Panc1 (cell line): Measurements from ENCODE around the gene BMF. TPM values are rescaled to one million over a fixed set of nuclear protein-coding genes. Genes with fewer than 3 reads are reported as not detected.
A peak's percentile ranks its signal among the peaks of the same experiment; 100 is the strongest.

Source experiments
- ATAC-seq: fragments of 200-7000 bp; cut with Tn5 transposase; 2 replicates; pipeline ENCODE4 v1.9.1; 2020; ENCODE audit warnings: mild to moderate bottlenecking, moderate library complexity
- BruUV-seq: library from RNA; stranded (reverse); fragments of 400-500 nt; replicated peaks from 2 replicates; lab custom pipeline; 2021; lab: Mats Ljungman, UMichigan
- CTCF ChIA-PET: fragments of 300-600 bp; sonication (Branson Sonifier 250); formaldehyde crosslinking; loops from one replicate; lab custom pipeline; 2022; ENCODE audit warnings: antibody characterized with exemption; lab: Charles Lee
- POLR2A ChIA-PET: fragments of 300-600 bp; sonication (Branson Sonifier 250); formaldehyde crosslinking; loops from one replicate; lab custom pipeline; 2022; ENCODE audit warnings: antibody characterized with exemption; lab: Charles Lee
- DNase-seq: peaks from one replicate; pipeline ENCODE4 v3.0.0-alpha.2; 2010; ENCODE audit warnings: low read depth, low spot score
- H3K27ac ChIP-seq: 2 replicates; pipeline ENCODE4 v1.5.1; 2011; ENCODE audit warnings: mild to moderate bottlenecking, low read length, inconsistent platforms
- H3K27me3 ChIP-seq: fragments of 200-500 bp; sonication (Bioruptor generic); 2 replicates; pipeline ENCODE4 v1.6.0; 2014; ENCODE audit warnings: low read length, inconsistent platforms; ENCODE audit not compliant: control insufficient read depth, insufficient read depth
- H3K36me3 ChIP-seq: fragments of 200-500 bp; sonication (Bioruptor generic); 2 replicates; pipeline ENCODE4 v1.5.1; 2014; ENCODE audit warnings: inconsistent platforms, mild to moderate bottlenecking, low read length, moderate library complexity; ENCODE audit not compliant: control insufficient read depth, insufficient read depth
- H3K4me1 ChIP-seq: 2 replicates; pipeline ENCODE4 v1.5.1; 2011; ENCODE audit warnings: inconsistent platforms, mild to moderate bottlenecking, low read length, moderate library complexity; ENCODE audit not compliant: control insufficient read depth, insufficient read depth
- H3K4me3 ChIP-seq, 2 experiments: 2 replicates each; pipeline ENCODE4 v1.5.1; 2011 to 2012; ENCODE audit warnings: low read depth in 2 of 2, low read length in 2 of 2, mild to moderate bottlenecking in 2 of 2, inconsistent platforms in 1 of 2, moderate library complexity in 1 of 2
- H3K9me3 ChIP-seq: fragments of 200-500 bp; sonication (Bioruptor generic); 2 replicates; pipeline ENCODE4 v1.5.1; 2014; ENCODE audit warnings: low read depth, mild to moderate bottlenecking, inconsistent platforms, low read length, moderate library complexity; ENCODE audit not compliant: control insufficient read depth, insufficient read depth
- POLR2AphosphoS5 ChIP-seq: IDR thresholded peaks from 2 replicates; pipeline ENCODE4 v1.6.1; 2012; ENCODE audit warnings: mild to moderate bottlenecking, low read depth, low read length, moderate library complexity
- REST ChIP-seq, 2 experiments: IDR thresholded peaks; 2 replicates each; pipeline ENCODE4 v1.6.1; 2011 to 2012; ENCODE audit warnings: low read depth in 2 of 2, control low read depth in 1 of 2, low read length in 1 of 2, mild to moderate bottlenecking in 1 of 2, moderate library complexity in 1 of 2; ENCODE audit not compliant: insufficient read depth in 1 of 2
- SIN3A ChIP-seq: IDR thresholded peaks from 2 replicates; pipeline ENCODE4 v1.6.1; 2012; ENCODE audit warnings: low read depth, mild to moderate bottlenecking, low read length, moderate library complexity, borderline replicate concordance; ENCODE audit not compliant: insufficient read depth
- TCF7L2 ChIP-seq: IDR thresholded peaks from 2 replicates; pipeline ENCODE4 v1.6.1; 2011; ENCODE audit warnings: mild to moderate bottlenecking, low read depth, low read length, inconsistent platforms
- in situ Hi-C: cut with HindIII; loops from 2 replicates; pipeline ENCODE4 v1.10.0; 2016; ENCODE audit warnings: low sequenced_read_pairs, low pct_unique_long_range_greater_than_20kb
- intact Hi-C: fragments of 100-400 bp; cut with micrococcal nuclease; formaldehyde crosslinking; loops from one replicate; pipeline ENCODE4 v1.10.0; 2022; ENCODE audit not compliant: unreplicated experiment
- total RNA-seq: library from RNA; stranded (reverse); gene quantifications from one replicate; pipeline ENCODE4 v1.2.1, GENCODE V29; 2021; ENCODE audit not compliant: unreplicated experiment
- TF ChIP-seq, protein P1 (sequence below): fragments of 450-650 bp; IDR thresholded peaks from 2 replicates; pipeline ENCODE4 v1.5.1; 2017; ENCODE audit warnings: mild to moderate bottlenecking

BMF gene
- total RNA-seq, 1 experiment from 2014 or later = 7.8 TPM

DNA sequence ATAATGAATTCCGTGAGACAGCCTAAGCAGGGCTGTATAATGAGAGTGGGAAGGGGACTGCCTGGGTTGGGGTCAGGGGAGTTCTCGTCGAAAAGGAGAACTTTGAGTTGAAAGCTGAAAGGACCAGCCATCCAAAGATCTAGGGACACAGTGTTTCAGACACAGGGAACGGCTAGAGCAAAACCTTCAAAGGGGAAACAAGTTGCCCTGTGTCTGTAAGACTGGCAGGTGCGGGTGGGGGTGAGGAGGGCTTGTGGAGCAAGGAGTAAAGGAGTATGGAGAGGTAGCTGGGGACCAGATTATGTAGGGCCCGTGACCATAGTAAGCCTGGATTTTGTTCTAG is 68.4 kb downstream of the BMF start:
- CTCF ChIA-PET = no interaction called here
- no peak for ATAC-seq

DNA sequence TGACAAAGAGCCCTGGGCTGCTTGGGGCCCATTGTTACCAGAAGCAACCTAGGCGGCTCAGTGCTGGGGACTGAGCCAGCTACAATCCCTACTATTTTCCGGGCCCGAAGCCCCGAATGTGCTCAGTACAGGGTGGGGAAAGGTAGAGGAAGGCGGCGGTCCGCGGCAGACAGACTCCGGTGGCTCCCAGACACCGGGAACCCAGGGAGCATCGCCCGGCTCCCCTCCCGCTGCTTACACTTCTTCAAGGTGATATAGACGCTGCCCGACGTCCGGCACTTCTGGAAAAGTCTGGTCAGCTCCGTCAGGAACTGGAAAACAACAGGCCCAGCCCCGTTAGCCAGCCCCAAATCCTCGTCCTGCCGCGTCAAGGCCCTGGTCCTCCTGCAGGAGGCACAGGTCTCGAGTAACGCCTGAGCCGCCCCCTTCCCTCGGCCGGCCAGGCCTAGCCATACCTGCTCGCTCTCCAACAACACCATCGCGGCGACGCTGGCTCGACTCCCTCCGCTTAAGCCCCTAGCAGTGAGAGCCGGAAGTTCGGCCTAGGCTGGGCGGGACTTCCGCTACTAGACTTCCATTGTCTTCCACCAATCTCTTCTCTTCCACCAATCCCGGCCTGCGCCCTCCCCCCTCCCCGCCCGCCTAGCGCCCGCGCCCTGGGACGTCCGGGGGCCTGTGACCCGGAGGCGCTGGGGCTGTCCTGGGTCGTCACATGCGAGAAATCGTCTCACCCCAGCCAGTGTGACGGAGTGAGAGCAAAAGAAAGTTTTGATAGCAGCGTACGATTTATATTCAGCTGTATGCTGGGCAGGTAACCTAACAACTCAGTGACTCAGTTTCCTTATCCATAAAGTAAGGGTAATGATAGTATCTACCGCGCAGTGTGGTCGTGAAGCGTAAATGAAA is 69.8 kb downstream of the BMF start, which contains the start of gene SRP14:
SRP14 (minus strand) TSS at position 544 of the 906 bp plus-strand sequence; CDS start at position 479, 65 bp downstream.
- intact Hi-C loops = loop anchor here (10.0 kb wide), 1 partner anchor 254 kb away; the partner anchor contains the start of gene FSIP1
- DNase-seq = peak; percentile 63
- no peak for TF ChIP-seq TCF7L2
- peak; percentile 79 for TF ChIP-seq POLR2AphosphoS5
- TF ChIP-seq REST (IDR thresholded peaks at IDR 0.05; ENCODE audit: insufficient read depth in 1 of 2, low read depth in 2 of 2, low read length in 1 of 2) = no peak
- Histone ChIP-seq H3K4me3 (peak within 1 kb of the TSS; percentile 76 to 96), H3K4me1 (peaks cover 6% of the 10 kb centered on the region), H3K27me3 (no peaks in the 10 kb centered on the region), H3K9me3 (no peaks in the 10 kb centered on the region), H3K27ac (peak within 1 kb of the TSS; percentile 99), H3K36me3 (peaks cover 22% of the 10 kb centered on the region)
- ChIA-PET POLR2A (interaction anchor here (0.7 to 0.8 kb wide), 2 partner anchors 41 to 66 kb away, joined by 6 to 12 read pairs; no protein-coding TSS in a partner anchor), CTCF (no interaction called here)
- peak; percentile 99 for ATAC-seq
- in situ Hi-C loops = no loop called here
- no TSS peak for BruUV-seq

More for the DNA sequence above, 68.4 kb downstream of the BMF start:
- POLR2A ChIA-PET = no interaction called here
- Histone ChIP-seq H3K9me3 (no peaks in the 10 kb centered on the region), H3K4me1 (peaks cover 18% of the 10 kb centered on the region), H3K27me3 (no peaks in the 10 kb centered on the region), H3K4me3 (peak overlapping the region in 1 of 2 experiments; percentile 76; a peak in 2 of 4 replicates), H3K27ac (peak overlapping the region; percentile 99), H3K36me3 (peaks cover 18% of the 10 kb centered on the region)
- in situ Hi-C loops (no loop called here), intact Hi-C loops (loop anchor here (10.0 kb wide), 1 partner anchor 235 kb away; no protein-coding TSS in a partner anchor)
- BruUV-seq = no TSS peak
- no peak for TF ChIP-seq TCF7L2
- TF ChIP-seq, protein P1, sequence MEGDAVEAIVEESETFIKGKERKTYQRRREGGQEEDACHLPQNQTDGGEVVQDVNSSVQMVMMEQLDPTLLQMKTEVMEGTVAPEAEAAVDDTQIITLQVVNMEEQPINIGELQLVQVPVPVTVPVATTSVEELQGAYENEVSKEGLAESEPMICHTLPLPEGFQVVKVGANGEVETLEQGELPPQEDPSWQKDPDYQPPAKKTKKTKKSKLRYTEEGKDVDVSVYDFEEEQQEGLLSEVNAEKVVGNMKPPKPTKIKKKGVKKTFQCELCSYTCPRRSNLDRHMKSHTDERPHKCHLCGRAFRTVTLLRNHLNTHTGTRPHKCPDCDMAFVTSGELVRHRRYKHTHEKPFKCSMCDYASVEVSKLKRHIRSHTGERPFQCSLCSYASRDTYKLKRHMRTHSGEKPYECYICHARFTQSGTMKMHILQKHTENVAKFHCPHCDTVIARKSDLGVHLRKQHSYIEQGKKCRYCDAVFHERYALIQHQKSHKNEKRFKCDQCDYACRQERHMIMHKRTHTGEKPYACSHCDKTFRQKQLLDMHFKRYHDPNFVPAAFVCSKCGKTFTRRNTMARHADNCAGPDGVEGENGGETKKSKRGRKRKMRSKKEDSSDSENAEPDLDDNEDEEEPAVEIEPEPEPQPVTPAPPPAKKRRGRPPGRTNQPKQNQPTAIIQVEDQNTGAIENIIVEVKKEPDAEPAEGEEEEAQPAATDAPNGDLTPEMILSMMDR = no peak
- TF ChIP-seq POLR2AphosphoS5 = no peak
- no peak for TF ChIP-seq REST (IDR thresholded peaks at IDR 0.05; ENCODE audit: insufficient read depth in 1 of 2, low read depth in 2 of 2, low read length in 1 of 2)
- no peak for TF ChIP-seq SIN3A
- DNase-seq = no peak
